Stomach (tissue), 4 donors: ENCODE data around the gene DNAJB8.

Experiments used
- CTCF ChIP-seq, 7 experiments: fragments of 450-650 bp in 4 of 7; fragments of 200-600 bp in 3 of 7; sonication (generic) in 3 of 7; IDR thresholded peaks; one replicate each; pipeline ENCODE4 v1.5.1; 2016 to 2019; ENCODE audit warnings: antibody characterized with exemption in 7 of 7, control low read depth in 2 of 7, mild to moderate bottlenecking in 1 of 7
- EP300 ChIP-seq: sonication (generic); formaldehyde crosslinking; IDR thresholded peaks from one replicate; pipeline ENCODE4 v1.6.1; 2017; ENCODE audit warnings: antibody characterized with exemption
- POLR2A ChIP-seq, 4 donors: fragments of 450-650 bp; IDR thresholded peaks; one replicate each; pipeline ENCODE4 v1.6.1; 2016; ENCODE audit warnings: antibody characterized with exemption in 4 of 4, control low read depth in 2 of 4, mild to moderate bottlenecking in 1 of 4, moderate library complexity in 1 of 4

- TF ChIP-seq CTCF (IDR thresholded peaks at IDR 0.05), result no peak
- no peak for TF ChIP-seq POLR2A (IDR thresholded peaks at IDR 0.05)
- TF ChIP-seq EP300, result no peak
Measured at GRCh38 chr3:128471110-128471509, 4.4 kb upstream of the DNAJB8 start.
